ENCODE measurements around the gene CHAC2.
"Not testable (repeated sequence)": the region's sequence is repeated elsewhere in the genome, so short reads cannot be mapped to it uniquely, and the experiment has no call there.

The CHAC2 gene

DNA sequence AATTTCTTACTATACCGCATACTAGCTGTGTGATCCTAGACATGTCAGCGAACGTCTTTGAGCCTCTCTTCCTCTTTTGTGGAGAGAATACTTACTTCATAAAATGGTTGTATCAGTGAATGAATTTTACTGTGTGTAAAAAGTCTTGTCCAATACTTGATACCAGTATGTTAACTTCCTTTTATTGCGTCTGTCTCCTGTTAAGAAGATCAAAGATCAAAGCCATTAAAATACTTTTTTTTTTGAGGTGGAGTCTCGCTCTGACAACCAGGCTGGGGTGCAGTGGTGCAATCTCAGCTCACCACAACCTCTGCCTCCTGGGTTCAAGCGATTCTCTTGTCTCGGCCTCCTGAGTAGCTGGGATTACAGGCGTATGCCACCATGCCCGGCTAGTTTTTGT lies 52.4 kb downstream of the CHAC2 start:
- no peak for DNase-seq (ENCODE audit: low read depth in 1 of 2, low spot score in 1 of 2)
- no peak for TF ChIP-seq JUND (IDR thresholded peaks at IDR 0.05; ENCODE audit: low read depth)
- in situ Hi-C loops (cut with HindIII; ENCODE audit: low pct_unique_long_range_greater_than_20kb, low sequenced_read_pairs), result no loop called here

- in situ Hi-C loops (cut with HindIII; ENCODE audit: low pct_unique_long_range_greater_than_20kb, low sequenced_read_pairs), result no loop called here
- DNase-seq (ENCODE audit: low read depth in 1 of 2, low spot score in 1 of 2), result no peak
- TF ChIP-seq JUND (IDR thresholded peaks at IDR 0.05; ENCODE audit: low read depth), result no peak
Observed at GRCh38 chr2:53820711-53821110, 53.1 kb downstream of the CHAC2 start.

GRCh38 chr2:53821810-53822209 lies 54.2 kb downstream of the CHAC2 start:
- in situ Hi-C loops (cut with HindIII; ENCODE audit: low pct_unique_long_range_greater_than_20kb, low sequenced_read_pairs), result no loop called here
- DNase-seq (ENCODE audit: low read depth in 1 of 2, low spot score in 1 of 2), result no peak
- TF ChIP-seq JUND (IDR thresholded peaks at IDR 0.05; ENCODE audit: low read depth), result no peak

GRCh38 chr2:53823639-53824038 lies 56.0 kb downstream of the CHAC2 start:
- in situ Hi-C loops (cut with HindIII; ENCODE audit: low pct_unique_long_range_greater_than_20kb, low sequenced_read_pairs), result not testable (repeated sequence)
- DNase-seq (ENCODE audit: low read depth in 1 of 2, low spot score in 1 of 2), result peak in 1 of 2 experiments; percentile 23
